NT2/D1 (cell line): ENCODE measurements around the gene TRA2A.
"Not testable (repeated sequence)": the region's sequence is repeated elsewhere in the genome, so short reads cannot be mapped to it uniquely, and the experiment has no call there.

Experiments
- DNase-seq: peaks from one replicate; pipeline ENCODE4 v3.0.0-alpha.2; 2011; ENCODE audit warnings: low read depth, low spot score
- H3K27me3 ChIP-seq: 2 replicates; pipeline ENCODE4 v1.6.0; 2011; ENCODE audit warnings: mild to moderate bottlenecking; ENCODE audit not compliant: insufficient read length, insufficient read depth
- H3K36me3 ChIP-seq: 2 replicates; pipeline ENCODE4 v1.6.1; 2011; ENCODE audit warnings: mild to moderate bottlenecking, low read length, mixed read lengths; ENCODE audit not compliant: insufficient read depth, insufficient read length
- H3K4me1 ChIP-seq: 2 replicates; pipeline ENCODE4 v1.5.1; 2011; ENCODE audit not compliant: insufficient read depth, insufficient read length
- H3K4me3 ChIP-seq: 2 replicates; pipeline ENCODE4 v1.5.1; 2011; ENCODE audit warnings: low read depth; ENCODE audit not compliant: insufficient read length
- H3K9ac ChIP-seq: 2 replicates; pipeline ENCODE4 v1.6.0; 2011; ENCODE audit warnings: low read depth; ENCODE audit not compliant: insufficient read length
- H3K9me3 ChIP-seq: 2 replicates; pipeline ENCODE4 v1.5.1; 2011; ENCODE audit warnings: mild to moderate bottlenecking, low read length; ENCODE audit not compliant: insufficient read depth
- SUZ12 ChIP-seq: IDR thresholded peaks from 2 replicates; pipeline ENCODE4 v1.6.1; 2011; ENCODE audit not compliant: insufficient read length, insufficient read depth; ENCODE audit errors: extremely low read depth
- YY1 ChIP-seq: IDR thresholded peaks from 2 replicates; pipeline ENCODE4 v1.6.1; 2011; ENCODE audit not compliant: insufficient read length, insufficient read depth
- ZNF274 ChIP-seq: IDR thresholded peaks from 2 replicates; pipeline ENCODE4 v1.6.1; 2011; ENCODE audit warnings: mild to moderate bottlenecking, low read depth, low read length

TRA2A gene

DNA sequence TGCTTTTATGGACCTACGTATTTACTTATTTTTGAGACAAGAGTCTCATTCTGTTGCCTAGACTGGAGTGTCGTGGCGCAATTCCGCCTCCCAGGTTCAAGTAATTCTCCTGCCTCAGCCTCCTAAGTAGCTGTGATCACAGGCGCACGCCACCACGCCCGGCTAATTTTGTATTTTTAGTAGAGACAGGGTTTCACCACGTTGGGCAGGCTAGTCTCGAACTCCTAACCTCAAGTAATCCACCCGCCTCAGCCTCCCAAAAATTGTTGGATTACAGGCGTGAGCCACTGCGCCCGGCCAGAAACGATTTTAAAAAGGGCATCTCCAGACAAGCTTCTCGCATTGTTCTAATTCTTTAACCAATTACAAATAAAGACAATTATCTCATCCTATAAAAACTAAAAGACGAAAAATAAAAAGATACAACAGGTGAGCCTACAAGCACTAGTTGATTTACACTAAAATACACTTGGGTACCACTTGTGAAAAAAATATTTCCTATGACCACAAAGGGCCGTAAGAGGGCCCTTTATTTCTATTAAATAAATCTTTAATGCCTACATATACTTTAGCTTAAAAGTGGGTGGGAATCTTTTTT is 2.4 kb downstream of the TRA2A start:
- no peak for DNase-seq
- Histone ChIP-seq H3K9me3 (no peaks in the 10 kb centered on the region), H3K27me3 (no peaks in the 10 kb centered on the region), H3K4me3 (peak overlapping the region; percentile 96), H3K36me3 (peaks cover 19% of the 10 kb centered on the region), H3K4me1 (no peaks in the 10 kb centered on the region), H3K9ac (no peak overlapping the region)
- no peak for TF ChIP-seq SUZ12
- TF ChIP-seq ZNF274, result no peak
- no peak for TF ChIP-seq YY1

DNA sequence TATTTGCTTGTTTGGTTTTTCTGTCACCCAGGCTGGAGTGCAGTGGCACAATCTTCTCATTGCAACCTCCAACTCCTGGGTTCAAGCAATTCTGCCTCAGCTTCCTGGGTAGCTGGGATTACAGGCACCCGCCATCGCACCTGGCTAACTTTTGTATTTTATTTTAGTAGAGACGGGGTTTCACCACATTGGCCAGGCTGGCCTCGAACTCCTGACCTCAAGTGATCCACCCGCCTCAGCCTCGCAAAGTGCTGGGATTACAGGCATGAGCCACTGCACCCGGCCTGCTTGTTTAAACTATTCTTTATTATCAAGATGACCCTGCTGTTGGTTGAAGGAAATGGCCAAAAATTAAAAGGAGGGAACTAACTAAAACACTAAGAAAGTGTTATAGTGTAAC is 6.2 kb downstream of the TRA2A start:
- peaks cover 35% of the 10 kb centered on the region for H3K36me3 ChIP-seq
- not testable (repeated sequence) for H3K9me3 ChIP-seq, H3K4me3 ChIP-seq, H3K4me1 ChIP-seq, H3K9ac ChIP-seq, H3K27me3 ChIP-seq, DNase-seq

DNA sequence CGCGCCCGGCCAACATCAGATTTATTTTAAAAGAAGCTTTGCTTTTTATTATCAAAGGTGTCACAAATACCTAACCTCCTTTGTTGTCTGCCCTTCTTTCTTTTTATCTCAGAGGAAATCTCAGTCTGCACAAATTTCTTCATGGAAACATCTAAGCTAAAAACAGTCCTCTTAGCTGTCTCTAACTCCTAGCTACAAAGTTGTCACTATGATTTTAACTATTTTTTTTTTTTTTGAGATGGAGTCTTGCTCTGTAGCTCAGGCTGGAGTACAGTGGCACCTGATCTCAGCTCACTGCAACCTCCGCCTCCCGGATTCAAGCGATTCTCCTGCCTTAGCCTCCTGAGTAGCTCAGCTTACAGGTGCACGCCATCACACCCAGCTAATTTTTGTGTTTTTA is 7.3 kb downstream of the TRA2A start:
- Histone ChIP-seq H3K36me3 (peaks cover 36% of the 10 kb centered on the region), H3K4me1 (no peaks in the 10 kb centered on the region), H3K4me3 (no peak overlapping the region), H3K9ac (no peak overlapping the region), H3K27me3 (no peaks in the 10 kb centered on the region), H3K9me3 (no peaks in the 10 kb centered on the region)
- no peak for DNase-seq
- TF ChIP-seq SUZ12 (no peak), ZNF274 (no peak), YY1 (no peak)

DNA sequence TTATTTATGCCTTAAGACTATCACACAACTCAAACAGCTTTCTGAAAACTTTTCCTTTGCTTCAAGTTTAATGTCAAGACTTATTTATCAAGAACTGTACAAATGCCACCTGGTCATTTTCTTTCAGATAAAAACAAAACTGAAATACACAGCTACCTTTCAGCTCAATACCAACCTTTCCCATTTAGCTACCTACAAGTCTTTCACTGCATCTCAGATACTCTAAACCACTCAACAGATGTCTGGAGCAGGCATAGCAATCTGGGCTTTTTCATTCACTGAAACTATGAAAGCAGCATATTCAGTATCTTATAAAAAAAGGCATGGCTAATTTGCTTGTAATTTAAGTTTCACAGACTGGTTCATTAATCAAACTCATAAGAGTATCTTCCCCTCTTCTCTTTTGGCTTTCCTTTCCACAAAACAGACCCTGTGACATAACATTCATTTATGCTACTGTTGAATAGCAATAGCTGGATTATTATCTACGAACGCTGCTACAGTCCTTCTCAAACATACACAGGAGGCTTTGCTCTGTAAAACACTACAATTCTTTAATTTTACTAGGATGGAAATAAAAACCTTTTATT is 8.2 kb downstream of the TRA2A start:
- Histone ChIP-seq H3K4me3 (no peak overlapping the region), H3K36me3 (peaks cover 40% of the 10 kb centered on the region)

DNA sequence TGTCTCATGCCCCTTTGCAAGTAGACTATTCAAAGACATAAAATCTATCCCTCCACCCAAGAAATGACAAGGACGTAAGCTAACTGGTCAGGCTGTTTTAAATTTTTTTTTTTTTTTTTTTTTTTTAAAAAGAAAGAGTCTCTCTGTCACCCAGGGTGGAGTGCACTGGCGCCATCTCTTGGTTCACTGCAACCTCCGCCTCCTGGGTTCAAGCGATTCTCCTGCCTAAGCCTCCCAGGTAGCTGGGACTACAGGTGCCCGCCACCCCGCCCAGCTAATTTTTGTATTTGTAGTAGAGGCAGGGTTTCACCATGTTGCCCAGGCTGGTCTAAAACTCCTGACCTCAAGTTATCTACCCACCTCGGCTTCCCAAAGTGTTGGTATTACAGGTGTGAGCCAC is 11.2 kb downstream of the TRA2A start:
- peak; percentile 23 for DNase-seq
- H3K36me3 ChIP-seq, result peaks cover 68% of the 10 kb centered on the region
- H3K4me1 ChIP-seq, result no peaks in the 10 kb centered on the region

More for the DNA sequence above, 8.2 kb downstream of the TRA2A start:
- H3K4me1 ChIP-seq, result no peaks in the 10 kb centered on the region
- DNase-seq, result no peak
- TF ChIP-seq ZNF274 (no peak), YY1 (no peak), SUZ12 (no peak)
- H3K9ac ChIP-seq, result no peak overlapping the region
- no peaks in the 10 kb centered on the region for H3K27me3 ChIP-seq
- no peaks in the 10 kb centered on the region for H3K9me3 ChIP-seq

DNA sequence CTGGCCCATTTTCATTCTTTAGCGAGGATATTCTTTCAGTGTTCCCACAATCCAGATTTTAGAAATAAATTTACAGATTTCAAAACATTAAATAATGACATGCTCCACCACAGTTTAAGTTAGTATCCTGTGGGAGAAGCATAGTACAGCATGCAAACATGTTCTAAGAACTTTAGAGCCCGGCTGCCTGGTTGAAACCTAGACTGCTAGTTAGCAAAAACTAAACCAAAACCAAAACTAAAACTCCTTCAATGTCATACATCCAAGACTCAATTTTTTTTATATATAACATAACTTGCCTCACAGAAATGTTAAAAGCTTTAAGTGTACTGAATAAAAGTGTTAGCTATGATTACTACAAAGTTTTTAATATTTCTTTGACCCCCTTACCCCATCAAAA is 17.0 kb downstream of the TRA2A start:
- DNase-seq, result no peak
- Histone ChIP-seq H3K9me3 (no peaks in the 10 kb centered on the region), H3K4me3 (no peak overlapping the region), H3K9ac (no peak overlapping the region), H3K36me3 (peaks cover 91% of the 10 kb centered on the region), H3K4me1 (no peaks in the 10 kb centered on the region), H3K27me3 (no peaks in the 10 kb centered on the region)
- TF ChIP-seq SUZ12 (no peak), ZNF274 (no peak), YY1 (no peak)

More for the DNA sequence above, 11.2 kb downstream of the TRA2A start:
- Histone ChIP-seq H3K4me3 (no peak overlapping the region), H3K27me3 (no peaks in the 10 kb centered on the region), H3K9ac (no peak overlapping the region), H3K9me3 (no peaks in the 10 kb centered on the region)
- TF ChIP-seq SUZ12, result no peak
- TF ChIP-seq ZNF274, result no peak
- no peak for TF ChIP-seq YY1

DNA sequence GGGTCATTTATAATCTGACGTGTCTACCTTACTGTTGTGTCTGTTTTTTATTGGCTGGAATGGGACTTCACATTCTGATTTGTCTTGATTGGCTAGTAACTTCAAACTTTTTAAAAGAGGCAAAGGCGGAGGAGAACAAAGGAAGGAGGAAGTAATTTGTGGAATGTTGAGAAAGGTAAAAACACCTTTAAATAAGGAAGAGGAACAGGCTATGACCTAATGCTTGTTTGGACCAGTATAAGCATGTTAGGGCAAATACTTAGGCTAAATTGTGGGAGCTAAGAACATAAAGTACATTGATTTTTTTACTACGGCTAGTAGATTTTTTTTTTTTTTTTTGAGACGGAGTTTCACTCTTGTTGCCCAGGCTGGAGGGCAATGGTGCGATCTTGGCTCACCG is 18.0 kb downstream of the TRA2A start:
- H3K27me3 ChIP-seq, H3K9me3 ChIP-seq, H3K9ac ChIP-seq, DNase-seq, H3K4me3 ChIP-seq, H3K4me1 ChIP-seq: not testable (repeated sequence)
- peaks cover 90% of the 10 kb centered on the region for H3K36me3 ChIP-seq

DNA sequence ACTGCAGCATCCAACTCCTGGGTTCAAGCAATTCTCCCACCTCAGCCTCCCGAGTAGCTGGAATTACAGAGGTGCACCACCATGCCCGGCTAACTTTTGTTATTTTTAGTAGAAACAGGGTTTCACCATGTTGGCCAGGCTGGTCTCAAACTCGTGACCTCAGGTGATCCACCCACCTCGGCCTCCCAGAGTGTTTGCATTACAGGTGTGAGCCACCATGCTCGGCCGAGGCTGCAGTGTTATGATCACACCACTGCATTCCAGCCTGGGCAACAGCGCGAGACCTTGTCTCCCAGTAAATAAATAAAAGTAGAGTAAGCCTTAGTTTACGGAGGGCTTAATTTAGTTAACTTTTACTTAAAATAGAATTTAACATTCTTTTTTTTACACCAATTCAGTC is 37.8 kb downstream of the TRA2A start:
- Histone ChIP-seq H3K36me3 (no peaks in the 10 kb centered on the region), H3K9me3 (no peaks in the 10 kb centered on the region), H3K4me3 (no peak overlapping the region), H3K9ac (no peak overlapping the region), H3K27me3 (no peaks in the 10 kb centered on the region), H3K4me1 (no peaks in the 10 kb centered on the region)
- no peak for DNase-seq
- TF ChIP-seq SUZ12, result no peak
- no peak for TF ChIP-seq ZNF274
- TF ChIP-seq YY1, result no peak
